Upper lobe of left lung (tissue), 6 donors: Measurements from ENCODE around the gene PBRM1. TPM values are rescaled to one million over a fixed set of nuclear protein-coding genes. Genes with fewer than 3 reads are reported as not detected.

Experiments
- ATAC-seq, 2 donors: fragments of 200-7000 bp; cut with Tn5 transposase; one replicate each; pipeline ENCODE4 v1.9.1; 2022; ENCODE audit warnings: mild to moderate bottlenecking in 2 of 2, moderate library complexity in 2 of 2; ENCODE audit not compliant: low FRiP score in 2 of 2
- DNase-seq, 2 donors: peaks; one replicate each; pipeline ENCODE4 v3.0.0-alpha.2; 2019 to 2020
- H3K27ac ChIP-seq, 4 donors: fragments of 200-600 bp; sonication (generic); one replicate each; pipeline ENCODE4 v1.5.1; 2016 to 2019
- H3K27me3 ChIP-seq, 4 donors: fragments of 200-600 bp; sonication (generic); one replicate each; pipeline ENCODE4 v1.5.1; 2017 to 2019
- H3K36me3 ChIP-seq, 4 donors: fragments of 200-600 bp; sonication (generic); one replicate each; pipeline ENCODE4 v1.5.1; 2016 to 2019
- H3K4me1 ChIP-seq, 4 donors: fragments of 200-600 bp; sonication (generic); one replicate each; pipeline ENCODE4 v1.5.1; 2018 to 2019
- H3K4me3 ChIP-seq, 4 donors: fragments of 200-600 bp; sonication (generic); one replicate each; pipeline ENCODE4 v1.5.1; 2017 to 2019; ENCODE audit warnings: mild to moderate bottlenecking in 2 of 4, moderate library complexity in 1 of 4
- H3K9me3 ChIP-seq, 4 donors: fragments of 200-600 bp; sonication (generic); one replicate each; pipeline ENCODE4 v1.5.1; 2018 to 2019
- EP300 ChIP-seq, 4 donors: sonication (generic); formaldehyde crosslinking; IDR thresholded peaks; one replicate each; pipeline ENCODE4 v1.5.1; 2017; ENCODE audit warnings: antibody characterized with exemption in 4 of 4, control low read depth in 2 of 4
- POLR2A ChIP-seq, 4 donors: fragments of 450-650 bp; IDR thresholded peaks; one replicate each; pipeline ENCODE4 v1.5.1; 2016 to 2017; ENCODE audit warnings: antibody characterized with exemption in 4 of 4, mild to moderate bottlenecking in 2 of 4
- POLR2AphosphoS5 ChIP-seq, 2 donors: sonication (generic); formaldehyde crosslinking; IDR thresholded peaks; one replicate each; pipeline ENCODE4 v1.5.1; 2017; ENCODE audit warnings: antibody characterized with exemption in 2 of 2
- WGBS, 2 donors: methylation state at CpG; one replicate each; pipeline ENCODE4 v1.1.5; 2017 to 2018; 5-methylcytosine and 5-hydroxymethylcytosine counted together
- total RNA-seq, 6 donors: library from RNA; depleted of rRNA in 4 of 6; stranded (reverse); fragments of >200 nt in 4 of 6; gene quantifications; one replicate each; pipeline versions ENCODE4 v1.1.0 to v1.2.1, GENCODE V29; 2016 to 2021
- TF ChIP-seq, protein P1 (sequence below), 6 experiments: fragments of 450-650 bp in 4 of 6; fragments of 200-600 bp in 2 of 6; sonication (generic) in 2 of 6; IDR thresholded peaks; one replicate each; pipeline ENCODE4 v1.5.1; 2016 to 2019; ENCODE audit warnings: antibody characterized with exemption in 6 of 6
- donor health status: DM: no; HTN: no; CAD: no; lungs with moderate emphysema.
- donor health status: DM: no; HTN: yes; CAD: no; lungs with severe emphysema.

PBRM1 gene
- total RNA-seq, 6 donors from 2014 or later, result 60.9 to 151 (median 81.6) TPM

DNA sequence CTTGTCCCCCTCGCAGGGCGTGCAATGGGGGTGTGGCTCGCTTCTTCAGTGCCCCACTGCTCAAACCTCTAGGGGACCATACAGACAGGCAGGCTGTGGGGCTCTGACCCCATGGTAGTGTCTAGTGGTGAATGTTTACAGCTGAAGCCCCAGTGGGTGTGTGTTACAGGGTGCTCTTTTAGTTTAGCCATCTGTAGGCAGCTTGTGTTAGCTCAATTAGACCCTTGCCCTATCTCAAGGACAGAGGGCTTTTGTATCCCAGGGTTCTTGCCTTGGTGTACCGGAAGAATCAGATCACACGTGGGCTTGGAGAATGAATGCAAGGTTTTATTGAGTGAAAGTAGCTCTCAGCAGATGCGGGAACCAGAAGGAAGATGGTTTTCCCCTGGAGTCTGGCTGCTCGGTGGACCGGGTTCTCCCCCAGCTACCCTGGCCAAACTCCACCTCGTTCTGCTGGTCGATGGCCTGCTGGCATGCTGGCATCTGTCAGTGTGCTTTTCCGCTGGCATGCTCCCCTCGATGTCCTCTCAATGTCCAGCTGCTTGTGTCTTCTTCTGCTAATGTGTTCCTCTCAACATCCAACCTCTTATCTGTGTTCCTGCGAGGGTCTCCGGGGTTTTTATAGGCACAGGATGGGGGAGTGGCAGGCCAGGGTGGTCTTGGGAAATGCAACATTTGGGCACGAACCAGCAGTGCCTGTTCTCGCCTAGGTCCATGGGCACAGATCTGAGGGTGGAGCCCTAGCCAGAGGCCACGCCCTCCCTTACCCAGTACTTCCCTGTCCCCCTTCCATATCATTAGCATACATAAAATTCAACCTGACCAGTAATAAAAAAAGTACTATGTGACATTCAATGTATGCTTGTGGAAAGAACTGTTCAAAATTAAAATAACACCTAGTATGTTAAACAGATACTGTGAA, 26.8 kb upstream of the PBRM1 start:
- WGBS, 2 donors, result 94 to 96% methylated on average over 16 to 17 of the region's 17 CpGs
- DNase-seq, result no peak
- ATAC-seq, result no peak

DNA sequence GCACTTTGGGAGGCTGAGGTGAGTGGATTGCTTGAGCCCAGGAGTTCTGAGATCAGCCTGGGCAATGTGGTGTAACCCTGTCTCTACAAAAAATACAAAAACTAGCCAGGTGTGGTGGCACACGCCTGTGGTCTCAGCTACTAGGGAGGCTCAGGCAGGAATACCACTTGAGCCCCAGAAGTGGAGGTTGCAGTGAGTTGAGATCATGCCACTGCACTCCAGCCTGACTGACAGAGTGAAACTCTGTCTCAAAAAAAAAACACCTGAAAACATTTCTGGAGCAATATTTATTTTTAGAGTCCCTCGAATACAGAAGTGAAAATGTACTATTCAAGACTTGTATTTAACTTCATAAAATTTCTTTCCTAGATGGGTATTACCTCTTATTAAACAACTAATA, 24.8 kb upstream of the PBRM1 start:
- H3K27ac ChIP-seq, result no peak overlapping the region
- no peak for DNase-seq
- no peaks in the 10 kb centered on the region for H3K27me3 ChIP-seq
- no peak overlapping the region for H3K4me3 ChIP-seq
- H3K9me3 ChIP-seq, result no peaks in the 10 kb centered on the region
- ATAC-seq, result no peak
- H3K4me1 ChIP-seq, result peaks cover 12 to 19% (median 14%) of the 10 kb centered on the region in 4 donors
- WGBS, 2 donors, result 78 to 84% methylated on average over 2 of the region's 2 CpGs
- TF ChIP-seq POLR2A (IDR thresholded peaks at IDR 0.05) (no peak), POLR2AphosphoS5 (IDR thresholded peaks at IDR 0.05) (no peak), EP300 (IDR thresholded peaks at IDR 0.05) (no peak)
- TF ChIP-seq, protein P1, sequence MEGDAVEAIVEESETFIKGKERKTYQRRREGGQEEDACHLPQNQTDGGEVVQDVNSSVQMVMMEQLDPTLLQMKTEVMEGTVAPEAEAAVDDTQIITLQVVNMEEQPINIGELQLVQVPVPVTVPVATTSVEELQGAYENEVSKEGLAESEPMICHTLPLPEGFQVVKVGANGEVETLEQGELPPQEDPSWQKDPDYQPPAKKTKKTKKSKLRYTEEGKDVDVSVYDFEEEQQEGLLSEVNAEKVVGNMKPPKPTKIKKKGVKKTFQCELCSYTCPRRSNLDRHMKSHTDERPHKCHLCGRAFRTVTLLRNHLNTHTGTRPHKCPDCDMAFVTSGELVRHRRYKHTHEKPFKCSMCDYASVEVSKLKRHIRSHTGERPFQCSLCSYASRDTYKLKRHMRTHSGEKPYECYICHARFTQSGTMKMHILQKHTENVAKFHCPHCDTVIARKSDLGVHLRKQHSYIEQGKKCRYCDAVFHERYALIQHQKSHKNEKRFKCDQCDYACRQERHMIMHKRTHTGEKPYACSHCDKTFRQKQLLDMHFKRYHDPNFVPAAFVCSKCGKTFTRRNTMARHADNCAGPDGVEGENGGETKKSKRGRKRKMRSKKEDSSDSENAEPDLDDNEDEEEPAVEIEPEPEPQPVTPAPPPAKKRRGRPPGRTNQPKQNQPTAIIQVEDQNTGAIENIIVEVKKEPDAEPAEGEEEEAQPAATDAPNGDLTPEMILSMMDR (IDR thresholded peaks at IDR 0.05), result no peak
- H3K36me3 ChIP-seq, result peaks cover 0 to 40% (median 10%) of the 10 kb centered on the region in 4 donors

More for the DNA sequence above, 26.8 kb upstream of the PBRM1 start:
- H3K27ac ChIP-seq, result no peak overlapping the region
- no peak overlapping the region for H3K4me3 ChIP-seq
- H3K27me3 ChIP-seq, result no peaks in the 10 kb centered on the region
- H3K4me1 ChIP-seq, result peaks cover under 1 to 6% (median 2%) of the 10 kb centered on the region in 4 donors
- H3K36me3 ChIP-seq, result peaks cover 0 to 39% (median 10%) of the 10 kb centered on the region in 4 donors
- no peak for TF ChIP-seq EP300 (IDR thresholded peaks at IDR 0.05)
- TF ChIP-seq POLR2AphosphoS5 (IDR thresholded peaks at IDR 0.05), result no peak
- TF ChIP-seq POLR2A (IDR thresholded peaks at IDR 0.05), result no peak
- TF ChIP-seq, protein P1 (IDR thresholded peaks at IDR 0.05), result no peak
- no peaks in the 10 kb centered on the region for H3K9me3 ChIP-seq

DNA sequence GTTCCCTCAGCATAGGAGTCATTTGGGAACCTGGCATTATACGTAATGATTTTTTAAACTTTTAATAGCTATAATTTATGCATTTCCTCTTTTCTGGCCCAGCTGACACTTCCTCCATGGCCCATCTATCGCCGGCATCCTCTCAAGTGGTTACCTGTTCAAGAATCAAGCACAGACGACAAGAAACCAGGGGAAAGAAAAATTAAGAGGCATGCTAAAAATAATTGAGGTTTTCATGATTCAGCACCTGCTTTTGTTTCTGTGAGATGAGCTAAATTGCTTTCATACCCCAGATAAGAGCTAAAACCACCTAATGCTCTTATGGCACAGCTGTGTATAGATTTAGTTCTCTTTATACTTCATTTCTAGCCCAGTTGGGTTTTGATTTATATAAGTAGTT, 21.9 kb upstream of the PBRM1 start:
- Histone ChIP-seq H3K27ac (no peak overlapping the region), H3K4me1 (peaks cover 20 to 36% (median 26%) of the 10 kb centered on the region in 4 donors), H3K9me3 (no peaks in the 10 kb centered on the region), H3K36me3 (peaks cover 0 to 39% (median 9%) of the 10 kb centered on the region in 4 donors), H3K27me3 (no peaks in the 10 kb centered on the region), H3K4me3 (peak overlapping the region in 1 of 4 donors; percentile 92)
- no peak for ATAC-seq
- 50 to 65% methylated on average over 4 of the region's 4 CpGs for WGBS, 2 donors
- TF ChIP-seq POLR2AphosphoS5 (IDR thresholded peaks at IDR 0.05) (no peak), EP300 (IDR thresholded peaks at IDR 0.05) (no peak), POLR2A (IDR thresholded peaks at IDR 0.05) (no peak)
- TF ChIP-seq, protein P1 (IDR thresholded peaks at IDR 0.05), result no peak
- DNase-seq, result no peak

DNA sequence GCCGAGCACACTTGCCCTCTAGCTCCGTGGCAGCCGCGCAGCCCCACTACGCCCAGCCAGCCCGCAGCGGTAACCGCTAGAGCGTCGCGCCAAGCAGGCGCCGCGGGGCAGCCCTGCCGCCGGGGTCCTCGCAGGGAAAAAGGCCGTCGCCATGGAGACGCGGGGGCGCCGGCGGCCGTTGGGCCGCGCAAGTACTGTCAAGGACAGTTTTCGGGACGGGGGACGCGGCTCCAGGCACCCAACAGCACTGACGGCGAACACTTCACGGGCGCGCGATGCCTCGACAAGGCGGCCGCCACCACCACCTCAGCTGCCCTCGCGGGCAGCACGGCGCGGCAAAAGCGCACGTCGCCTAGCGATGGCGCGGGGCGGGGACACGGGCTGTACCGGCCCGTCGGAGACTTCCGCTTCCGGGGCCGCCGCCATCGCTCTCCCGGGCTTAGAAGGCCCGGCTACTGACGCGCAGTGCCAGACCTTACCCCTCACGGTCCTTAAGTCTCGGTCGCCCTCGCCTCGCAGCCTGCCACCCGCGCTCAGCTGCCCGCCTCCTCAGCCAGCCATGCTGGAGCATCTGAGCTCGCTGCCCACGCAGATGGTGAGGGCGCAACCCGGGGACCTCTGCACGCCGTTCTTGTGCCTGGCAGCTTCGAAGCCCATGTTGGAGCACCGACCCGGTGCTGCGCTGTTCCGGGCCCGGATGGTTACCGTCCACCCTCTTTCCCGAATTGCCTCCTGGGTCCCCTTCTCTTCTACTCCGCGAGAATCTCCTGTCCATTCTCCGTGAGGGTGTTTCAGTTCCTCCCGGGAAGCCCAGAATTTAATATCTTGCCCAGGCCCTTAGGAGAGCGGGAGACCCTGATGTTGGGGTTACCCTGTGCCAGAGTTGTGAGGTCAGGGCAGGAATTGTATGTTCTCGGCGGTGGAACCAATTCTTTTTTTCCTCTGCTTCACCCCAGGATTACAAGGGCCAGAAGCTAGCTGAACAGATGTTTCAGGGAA, 20.3 kb upstream of the PBRM1 start, which contains the start of the genes GLT8D1 and SPCS1:
Gene GLT8D1, minus strand, starts transcription at position 104 of the 999 bp plus-strand sequence. CDS start 5,331 bp downstream, outside the sequence.
Gene SPCS1, plus strand, starts transcription at position 419 of the 999 bp plus-strand sequence. Its CDS starts 141 bp downstream, at position 560.
- Histone ChIP-seq H3K27ac (peak within 1 kb of the TSS; percentile 86 to 93 (median 89)), H3K4me1 (peaks cover 20 to 36% (median 26%) of the 10 kb centered on the region in 4 donors), H3K9me3 (no peaks in the 10 kb centered on the region), H3K27me3 (no peaks in the 10 kb centered on the region), H3K36me3 (peaks cover 0 to 29% (median 7%) of the 10 kb centered on the region in 4 donors), H3K4me3 (peak within 1 kb of the TSS; percentile 79 to 94 (median 88))
- ATAC-seq, result peak; percentile 97
- TF ChIP-seq POLR2A (IDR thresholded peaks at IDR 0.05) (peak in 3 of 4 donors; percentile 60 to 87 (median 68)), POLR2AphosphoS5 (IDR thresholded peaks at IDR 0.05) (peak; percentile 79 to 80), EP300 (IDR thresholded peaks at IDR 0.05) (no peak)
- TF ChIP-seq, protein P1 (IDR thresholded peaks at IDR 0.05), result peak in 1 of 6 experiments; percentile 11
- 0 to 4% methylated on average over 7 to 56 of the region's 94 CpGs for WGBS, 2 donors
- DNase-seq, result peak; percentile 90 to 97
